H1 (cell line): ENCODE measurements around the gene SMTNL2. TPM values are rescaled to one million over a fixed set of nuclear protein-coding genes. Genes with fewer than 3 reads are reported as not detected.

Experiments
- CTCF ChIA-PET: fragments of 300-600 bp; sonication (Branson Sonifier 250); formaldehyde crosslinking; loops from one replicate; lab custom pipeline; 2021; ENCODE audit not compliant: partially characterized antibody; lab: Charles Lee
- POLR2A ChIA-PET: fragments of 300-600 bp; sonication (Branson Sonifier 250); formaldehyde crosslinking; loops from one replicate; lab custom pipeline; 2021; ENCODE audit warnings: inconsistent platforms; ENCODE audit not compliant: partially characterized antibody; lab: Charles Lee
- DNase-seq, 2 experiments: peaks; one replicate each; pipeline versions ENCODE4 v3.0.0 to v3.0.0-alpha.2; 2010 to 2022; ENCODE audit warnings: low spot score in 2 of 2, low read depth in 1 of 2, mixed read lengths in 1 of 2
- FAIRE-seq: peaks from 2 replicates; lab custom pipeline; 2011; peaks lifted over from hg19 to GRCh38; lab: Jason Lieb, UNC
- H2AFZ ChIP-seq: 2 replicates; pipeline ENCODE4 v1.8.1; 2012; ENCODE audit warnings: low read length, inconsistent platforms
- H2AK5ac ChIP-seq: 2 replicates; pipeline ENCODE4 v1.6.1; 2013; ENCODE audit warnings: low read depth, low read length
- H2BK120ac ChIP-seq: replicated peaks from 2 replicates; pipeline ENCODE3; 2013; ENCODE audit warnings: low read depth, low read length, inconsistent platforms
- H2BK12ac ChIP-seq: 2 replicates; pipeline ENCODE4 v1.6.1; 2013; ENCODE audit warnings: low read depth, low read length
- H2BK15ac ChIP-seq: 2 replicates; pipeline ENCODE4 v1.6.1; 2013; ENCODE audit warnings: low read length
- H2BK20ac ChIP-seq: 2 replicates; pipeline ENCODE4 v1.6.1; 2013; ENCODE audit warnings: low read length
- H2BK5ac ChIP-seq: 2 replicates; pipeline ENCODE4 v1.6.1; 2013; ENCODE audit warnings: low read depth, low read length
- H3K14ac ChIP-seq: 2 replicates; pipeline ENCODE4 v1.6.1; 2013; ENCODE audit warnings: inconsistent platforms; ENCODE audit not compliant: insufficient read length
- H3K18ac ChIP-seq: 2 replicates; pipeline ENCODE4 v1.6.1; 2013; ENCODE audit warnings: low read length; ENCODE audit errors: extremely low read depth
- H3K23ac ChIP-seq: 2 replicates; pipeline ENCODE4 v1.6.1; 2013; ENCODE audit warnings: inconsistent platforms; ENCODE audit not compliant: insufficient read length
- H3K23me2 ChIP-seq: 2 replicates; pipeline ENCODE4 v1.6.1; 2013; ENCODE audit warnings: low read depth, low read length
- H3K27ac ChIP-seq: 2 replicates; pipeline ENCODE4 v1.6.1; 2011; ENCODE audit warnings: low read depth, low read length, inconsistent platforms
- H3K27me3 ChIP-seq, 4 experiments: replicated peaks in 1 of 4; 1 replicate in 1 of 4; 2 replicates in 3 of 4; pipeline versions ENCODE4 v1.6.1 to v1.8.1; 2011 to 2013; ENCODE audit warnings: low read length in 3 of 4, mild to moderate bottlenecking in 3 of 4, inconsistent platforms in 2 of 4, mixed read lengths in 2 of 4, moderate library complexity in 1 of 4; ENCODE audit not compliant: control insufficient read depth in 3 of 4, insufficient read depth in 3 of 4; ENCODE audit errors: extremely low read depth in 1 of 4
- H3K36me3 ChIP-seq, 4 experiments: 2 replicates each; pipeline versions ENCODE4 v1.6.1 to v1.8.1; 2011 to 2013; ENCODE audit warnings: mild to moderate bottlenecking in 4 of 4, low read length in 3 of 4, moderate library complexity in 2 of 4, control low read depth in 1 of 4, inconsistent platforms in 1 of 4; ENCODE audit not compliant: insufficient read depth in 4 of 4, control insufficient read depth in 2 of 4
- H3K4ac ChIP-seq: replicated peaks from 2 replicates; pipeline ENCODE3; 2013; ENCODE audit warnings: low read length, low read depth, mixed read lengths, inconsistent platforms; ENCODE audit not compliant: insufficient read length
- H3K4me1 ChIP-seq, 4 experiments: replicated peaks in 1 of 4; 1 replicate in 1 of 4; 2 replicates in 3 of 4; pipeline versions ENCODE4 v1.6.1 to v1.8.1; 2011 to 2013; ENCODE audit warnings: low read length in 3 of 4, inconsistent platforms in 2 of 4, mixed read lengths in 1 of 4; ENCODE audit not compliant: insufficient read depth in 4 of 4, control insufficient read depth in 3 of 4
- H3K4me2 ChIP-seq, 2 experiments: 2 replicates each; pipeline versions ENCODE4 v1.6.1 to v1.8.1; 2011 to 2013; ENCODE audit warnings: low read depth in 2 of 2, low read length in 2 of 2, control low read depth in 1 of 2, inconsistent platforms in 1 of 2, mild to moderate bottlenecking in 1 of 2; ENCODE audit not compliant: insufficient read depth in 1 of 2
- H3K4me3 ChIP-seq, 4 experiments: fragments of 200-600, 300-600 bp in 1 of 4; sonication (generic), shearing (Covaris generic), sonication (Bioruptor Twin) in 1 of 4; 2 replicates each; pipeline versions ENCODE4 v1.5.1 to v1.8.1; 2011 to 2016; ENCODE audit warnings: low read length in 4 of 4, low read depth in 3 of 4, control low read depth in 2 of 4, inconsistent platforms in 2 of 4, mild to moderate bottlenecking in 2 of 4, mixed read lengths in 1 of 4, moderate library complexity in 1 of 4; ENCODE audit not compliant: insufficient read depth in 2 of 4; ENCODE audit errors: extremely low read depth in 1 of 4
- H3K56ac ChIP-seq: replicated peaks from 2 replicates; pipeline ENCODE3; 2013; ENCODE audit warnings: low read depth, mild to moderate bottlenecking, mixed read lengths, low read length, inconsistent platforms; ENCODE audit not compliant: insufficient read length
- H3K79me1 ChIP-seq: 2 replicates; pipeline ENCODE4 v1.6.1; 2013; ENCODE audit warnings: low read depth, low read length, control low read depth
- H3K79me2 ChIP-seq, 2 experiments: 2 replicates each; pipeline versions ENCODE4 v1.6.1 to v1.8.1; 2012 to 2013; ENCODE audit warnings: low read length in 2 of 2, mild to moderate bottlenecking in 2 of 2, inconsistent platforms in 1 of 2; ENCODE audit not compliant: insufficient read depth in 2 of 2, control insufficient read depth in 1 of 2
- H3K9ac ChIP-seq, 4 experiments: replicated peaks in 1 of 4; 1 replicate in 1 of 4; 2 replicates in 3 of 4; pipeline versions ENCODE4 v1.6.1 to v1.8.1; 2011 to 2013; ENCODE audit warnings: low read depth in 3 of 4, low read length in 3 of 4, control low read depth in 2 of 4, mild to moderate bottlenecking in 2 of 4, moderate library complexity in 2 of 4, inconsistent platforms in 1 of 4; ENCODE audit errors: extremely low read depth in 1 of 4
- H3K9me3 ChIP-seq, 2 experiments: 2 replicates each; pipeline versions ENCODE4 v1.6.1 to v1.8.1; 2012 to 2013; ENCODE audit warnings: mild to moderate bottlenecking in 2 of 2, moderate library complexity in 2 of 2, control low read depth in 1 of 2, inconsistent platforms in 1 of 2, low read depth in 1 of 2, low read length in 1 of 2, mixed read lengths in 1 of 2; ENCODE audit not compliant: insufficient read depth in 2 of 2
- H4K20me1 ChIP-seq, 2 experiments: replicated peaks in 1 of 2; 2 replicates each; pipeline versions ENCODE3 to v1.8.1; 2011 to 2013; ENCODE audit warnings: inconsistent platforms in 2 of 2, low read length in 2 of 2, mild to moderate bottlenecking in 1 of 2; ENCODE audit not compliant: insufficient read depth in 2 of 2, control insufficient read depth in 1 of 2
- H4K5ac ChIP-seq: 2 replicates; pipeline ENCODE4 v1.6.1; 2013; ENCODE audit warnings: low read length, low read depth, mixed read lengths, inconsistent platforms; ENCODE audit not compliant: insufficient read length
- H4K8ac ChIP-seq: 2 replicates; pipeline ENCODE4 v1.8.0; 2013; ENCODE audit warnings: mild to moderate bottlenecking, moderate library complexity, low read length, inconsistent platforms; ENCODE audit not compliant: insufficient read depth; ENCODE audit errors: extremely low read depth
- H4K91ac ChIP-seq: replicated peaks from 2 replicates; pipeline ENCODE3; 2013; ENCODE audit warnings: low read length, mixed read lengths, inconsistent platforms; ENCODE audit not compliant: insufficient read length
- CREB1 ChIP-seq: IDR thresholded peaks from 2 replicates; pipeline ENCODE4 v1.6.1; 2012; ENCODE audit warnings: inconsistent platforms
- CTCF ChIP-seq, 3 experiments: IDR thresholded peaks; 1 replicate in 2 of 3; 2 replicates in 1 of 3; pipeline versions ENCODE4 v1.5.1 to v1.6.1; 2011; ENCODE audit warnings: low read length in 3 of 3, mild to moderate bottlenecking in 3 of 3, inconsistent platforms in 2 of 3, low read depth in 1 of 3, moderate library complexity in 1 of 3; ENCODE audit not compliant: insufficient read depth in 1 of 3; ENCODE audit errors: control extremely low read depth in 1 of 3
- EP300 ChIP-seq, 2 experiments: IDR thresholded peaks; 1 replicate in 1 of 2; 2 replicates in 1 of 2; pipeline ENCODE4 v1.6.1; 2011 to 2012; ENCODE audit warnings: low read depth in 2 of 2, low read length in 2 of 2, mild to moderate bottlenecking in 2 of 2, borderline replicate concordance in 1 of 2, inconsistent platforms in 1 of 2, moderate library complexity in 1 of 2
- SP1 ChIP-seq: IDR thresholded peaks from 2 replicates; pipeline ENCODE4 v1.6.1; 2011; ENCODE audit warnings: low read depth, low read length
- WGBS, 2 experiments: shearing (Covaris generic) in 1 of 2; methylation state at CpG; one replicate each; pipeline versions ENCODE4 v1.1.6 to v1.1.7; 2013 to 2015; ENCODE audit warnings: low lambda C conversion rate in 2 of 2, mixed read lengths in 2 of 2, inconsistent platforms in 1 of 2, low coverage in 1 of 2, missing lambda C conversion rate in 1 of 2; ENCODE audit not compliant: insufficient replicate concordance in 2 of 2, insufficient coverage in 1 of 2, insufficient read length in 1 of 2; ENCODE audit errors: extremely low coverage in 1 of 2, missing lambda C conversion rate in 1 of 2; 5-methylcytosine and 5-hydroxymethylcytosine counted together
- polyA plus RNA-seq, 7 experiments: library from polyadenylated mRNA; depleted of rRNA in 3 of 7; stranded (reverse) in 5 of 7; unstranded in 2 of 7; fragments of >200 nt in 5 of 7; fragments of 200-250 nt in 2 of 7; gene quantifications; 1 replicate in 5 of 7; 2 replicates in 1 of 7; 4 replicates in 1 of 7; pipeline versions ENCODE4 v1.2.1 to v1.2.3, GENCODE V29; 2011 to 2013; ENCODE audit warnings: missing spikeins in 2 of 7, mixed read lengths in 2 of 7
- total RNA-seq: library from RNA; stranded (reverse); fragmentation: NEBNext Ultra II Directional; extraction: Animal tissue kit (Norgen Biotek cat#: 25700); gene quantifications from 2 replicates; pipeline ENCODE4 v1.2.1, GENCODE V29; 2021

SMTNL2 gene
- total and polyA plus RNA-seq, 2 of the 8 experiments (the other 6 are each of a cell fraction or from before 2014, with no cell fraction given): 3.6 to 4.5 TPM

- peaks cover 11 to 37% of the 10 kb centered on the region in 2 experiments for H4K20me1 ChIP-seq
- no peak overlapping the region for H4K5ac ChIP-seq
- 97% methylated on average over 21 of the region's 26 CpGs; no CpG with 5 or more reads in 1 of the 2 experiments for WGBS, 2 experiments
- H3K27ac ChIP-seq: no peak overlapping the region
- no peak overlapping the region for H3K56ac ChIP-seq
- H3K23me2 ChIP-seq: peaks cover 4% of the 10 kb centered on the region; the same call in 1 of the 2 replicates
- H3K27me3 ChIP-seq: peaks cover 0 to 5% (median 0%) of the 10 kb centered on the region in 4 experiments; a peak in 3 of 7 replicates
- H2BK20ac ChIP-seq: no peak overlapping the region
- H3K18ac ChIP-seq: no peak overlapping the region
- no peak overlapping the region for H3K9ac ChIP-seq
- no peak overlapping the region for H2BK120ac ChIP-seq
- TF ChIP-seq SP1 (no peak), CREB1 (no peak), EP300 (IDR thresholded peaks at IDR 0.05; ENCODE audit: borderline replicate concordance in 1 of 2, low read depth in 2 of 2, low read length in 2 of 2) (no peak), CTCF (IDR thresholded peaks at IDR 0.05; ENCODE audit: control extremely low read depth in 1 of 3, insufficient read depth in 1 of 3, low read depth in 1 of 3, low read length in 3 of 3) (no peak)
- H3K36me3 ChIP-seq: peaks cover 23 to 61% (median 36%) of the 10 kb centered on the region in 4 experiments; a peak in 7 of 8 replicates
- H3K23ac ChIP-seq: no peak overlapping the region
- H4K91ac ChIP-seq: no peak overlapping the region
- ChIA-PET POLR2A (interaction anchor here (0.6 to 37.1 kb wide), 5 partner anchors 7 to 724 kb away, joined by 3 to 546 read pairs (median 3); partner anchors contain the start of genes GGT6, MYBBP1A and SPNS3), CTCF (interaction anchor here (1.0 to 3.6 kb wide), 8 partner anchors 9 to 121 kb away, joined by 3 to 15 read pairs (median 5); no protein-coding TSS in a partner anchor)
- no peaks in the 10 kb centered on the region for H3K9me3 ChIP-seq
- no peak overlapping the region for H3K14ac ChIP-seq
- no peak overlapping the region for H3K4me2 ChIP-seq
- H2AK5ac ChIP-seq: no peak overlapping the region
- no peak overlapping the region; the same call in 1 of the 2 replicates for H2BK12ac ChIP-seq
- H4K8ac ChIP-seq: no peak overlapping the region
- H2BK5ac ChIP-seq: no peak overlapping the region
- DNase-seq: no peak
- H3K4me3 ChIP-seq: no peak overlapping the region
- H3K4ac ChIP-seq: no peak overlapping the region
- H2AFZ ChIP-seq: no peak overlapping the region
- no peaks in the 10 kb centered on the region for H3K79me2 ChIP-seq
- no peak overlapping the region for H2BK15ac ChIP-seq
- peaks cover 0 to 20% (median 15%) of the 10 kb centered on the region in 4 experiments; a peak in 6 of 7 replicates for H3K4me1 ChIP-seq
- no peak for FAIRE-seq
- no peaks in the 10 kb centered on the region for H3K79me1 ChIP-seq
Observed at GRCh38 chr17:4539576-4540223, 44.6 kb upstream of the SMTNL2 start.
